HEK293T (cell line): ENCODE results near the gene AHI1.

Source experiments
- CTCF ChIA-PET: fragments of 350-600 bp; formaldehyde crosslinking; extraction: SDS; loops from one replicate; lab custom pipeline; 2021; ENCODE audit warnings: antibody characterized with exemption, inconsistent platforms; lab: Yijun Ruan, JAX
- POLR2A ChIA-PET: fragments of 350-600 bp; formaldehyde crosslinking; extraction: SDS; loops from one replicate; lab custom pipeline; 2020; ENCODE audit warnings: antibody characterized with exemption, inconsistent platforms; lab: Yijun Ruan, JAX
- DNase-seq: peaks from one replicate; pipeline ENCODE4 v3.0.0; 2012; ENCODE audit warnings: mixed read lengths; ENCODE audit errors: extremely low spot score
- ARNT ChIP-seq: fragments of 450-650 bp; IDR thresholded peaks from 2 replicates; pipeline ENCODE4 v1.6.1; 2017; ENCODE audit warnings: mild to moderate bottlenecking
- BHLHE40 ChIP-seq: fragments of 450-650 bp; IDR thresholded peaks from 2 replicates; pipeline ENCODE4 v1.6.1; 2016; ENCODE audit warnings: mild to moderate bottlenecking, moderate library complexity, borderline replicate concordance
- CTBP1 ChIP-seq: fragments of 450-650 bp; IDR thresholded peaks from 2 replicates; pipeline ENCODE4 v1.6.1; 2016; ENCODE audit warnings: borderline replicate concordance
- ELF4 ChIP-seq: fragments of 450-650 bp; IDR thresholded peaks from 2 replicates; pipeline ENCODE4 v1.6.1; 2017; ENCODE audit warnings: antibody characterized with exemption
- FOXA1 ChIP-seq: fragments of 450-650 bp; IDR thresholded peaks from 2 replicates; pipeline ENCODE4 v1.6.1; 2016; ENCODE audit warnings: mild to moderate bottlenecking
- FOXK2 ChIP-seq: fragments of 450-650 bp; IDR thresholded peaks from 2 replicates; pipeline ENCODE4 v1.6.1; 2016; ENCODE audit warnings: mild to moderate bottlenecking
- FOXM1 ChIP-seq: fragments of 450-650 bp; IDR thresholded peaks from 2 replicates; pipeline ENCODE4 v1.6.1; 2017; ENCODE audit warnings: mild to moderate bottlenecking, borderline replicate concordance
- HDGF ChIP-seq: fragments of 450-650 bp; IDR thresholded peaks from 2 replicates; pipeline ENCODE4 v1.6.1; 2017; ENCODE audit warnings: antibody characterized with exemption, borderline replicate concordance
- L3MBTL2 ChIP-seq: fragments of 450-650 bp; conservative IDR thresholded peaks from 2 replicates; pipeline ENCODE4 v1.6.1; 2016; ENCODE audit warnings: mild to moderate bottlenecking
- LEF1 ChIP-seq: fragments of 450-650 bp; IDR thresholded peaks from 2 replicates; pipeline ENCODE4 v1.6.1; 2017; ENCODE audit warnings: mild to moderate bottlenecking, borderline replicate concordance
- NFRKB ChIP-seq: fragments of 450-650 bp; IDR thresholded peaks from 2 replicates; pipeline ENCODE4 v1.6.1; 2016; ENCODE audit warnings: mild to moderate bottlenecking, moderate library complexity
- SP1 ChIP-seq: fragments of 450-650 bp; IDR thresholded peaks from 2 replicates; pipeline ENCODE4 v1.6.1; 2017
- SUZ12 ChIP-seq: fragments of 450-650 bp; IDR thresholded peaks from 2 replicates; pipeline ENCODE4 v1.6.1; 2016; ENCODE audit warnings: mild to moderate bottlenecking
- TARDBP ChIP-seq: fragments of 450-650 bp; IDR thresholded peaks from 2 replicates; pipeline ENCODE4 v1.6.1; 2016
- ZNF384 ChIP-seq: fragments of 450-650 bp; IDR thresholded peaks from 2 replicates; pipeline ENCODE4 v1.6.1; 2016
- TF ChIP-seq, protein P1 (sequence below): fragments of 450-650 bp; IDR thresholded peaks from 2 replicates; pipeline ENCODE4 v1.6.1; 2016

The AHI1 gene

DNA sequence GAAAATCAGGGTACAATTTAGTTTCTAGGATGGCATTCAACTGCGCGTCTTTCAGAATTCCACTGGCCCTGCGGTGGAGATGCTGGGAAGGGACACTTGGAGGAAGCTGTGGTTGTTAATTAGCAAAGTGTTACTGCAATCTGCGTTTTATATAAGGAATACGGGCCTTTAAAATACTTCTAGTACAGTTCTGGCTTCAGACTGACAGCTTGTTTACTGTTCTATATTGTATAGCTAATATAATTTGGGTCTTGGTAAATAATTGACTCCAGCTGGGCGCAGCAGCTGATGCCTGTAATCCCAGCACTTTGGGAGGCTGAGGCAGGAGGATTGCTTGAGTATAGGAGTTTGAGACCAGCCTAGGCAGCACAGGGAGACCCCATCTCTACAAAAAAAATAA, 252.7 kb downstream of the AHI1 start:
- ChIA-PET POLR2A (no interaction called here), CTCF (no interaction called here)
- TF ChIP-seq ELF4: no peak
- TF ChIP-seq CTBP1: no peak
- no peak for TF ChIP-seq FOXA1
- no peak for TF ChIP-seq BHLHE40
- no peak for TF ChIP-seq LEF1
- TF ChIP-seq ARNT: no peak
- DNase-seq: no peak

GRCh38 chr6:135243871-135244796, 253.4 kb downstream of the AHI1 start:
- DNase-seq: no peak
- ChIA-PET POLR2A (no interaction called here), CTCF (no interaction called here)
- TF ChIP-seq ZNF384: no peak
- TF ChIP-seq SUZ12: no peak
- no peak for TF ChIP-seq FOXA1
- TF ChIP-seq NFRKB: no peak
- TF ChIP-seq LEF1: no peak
- TF ChIP-seq CTBP1: no peak
- no peak for TF ChIP-seq SP1
- TF ChIP-seq BHLHE40: no peak

- ChIA-PET POLR2A (no interaction called here), CTCF (no interaction called here)
- TF ChIP-seq L3MBTL2: no peak
- DNase-seq: no peak
Measured at GRCh38 chr6:135240711-135241110, 256.8 kb downstream of the AHI1 start.

GRCh38 chr6:135236732-135237131, 260.8 kb downstream of the AHI1 start:
- no peak for DNase-seq
- POLR2A ChIA-PET: no interaction called here
- CTCF ChIA-PET: no interaction called here
- TF ChIP-seq BHLHE40 (no peak), CTBP1 (no peak), ZNF384 (no peak), SUZ12 (no peak), HDGF (no peak), L3MBTL2 (no peak), ELF4 (no peak), LEF1 (no peak)
- TF ChIP-seq, protein P1, sequence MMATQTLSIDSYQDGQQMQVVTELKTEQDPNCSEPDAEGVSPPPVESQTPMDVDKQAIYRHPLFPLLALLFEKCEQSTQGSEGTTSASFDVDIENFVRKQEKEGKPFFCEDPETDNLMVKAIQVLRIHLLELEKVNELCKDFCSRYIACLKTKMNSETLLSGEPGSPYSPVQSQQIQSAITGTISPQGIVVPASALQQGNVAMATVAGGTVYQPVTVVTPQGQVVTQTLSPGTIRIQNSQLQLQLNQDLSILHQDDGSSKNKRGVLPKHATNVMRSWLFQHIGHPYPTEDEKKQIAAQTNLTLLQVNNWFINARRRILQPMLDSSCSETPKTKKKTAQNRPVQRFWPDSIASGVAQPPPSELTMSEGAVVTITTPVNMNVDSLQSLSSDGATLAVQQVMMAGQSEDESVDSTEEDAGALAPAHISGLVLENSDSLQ: no peak

GRCh38 chr6:135236319-135236718, 261.2 kb downstream of the AHI1 start:
- POLR2A ChIA-PET: no interaction called here
- no peak for TF ChIP-seq SP1
- TF ChIP-seq LEF1: no peak
- no peak for TF ChIP-seq CTBP1
- no peak for TF ChIP-seq L3MBTL2
- no peak for TF ChIP-seq FOXM1
- TF ChIP-seq, protein P1: no peak
- TF ChIP-seq FOXA1: no peak
- no peak for TF ChIP-seq BHLHE40
- no peak for TF ChIP-seq SUZ12
- no peak for TF ChIP-seq FOXK2
- TF ChIP-seq TARDBP: no peak
- TF ChIP-seq ELF4: no peak
- no peak for TF ChIP-seq NFRKB
- no peak for TF ChIP-seq HDGF
- TF ChIP-seq ZNF384: no peak
- no peak for TF ChIP-seq ARNT
- no peak for DNase-seq
- CTCF ChIA-PET: no interaction called here

DNA sequence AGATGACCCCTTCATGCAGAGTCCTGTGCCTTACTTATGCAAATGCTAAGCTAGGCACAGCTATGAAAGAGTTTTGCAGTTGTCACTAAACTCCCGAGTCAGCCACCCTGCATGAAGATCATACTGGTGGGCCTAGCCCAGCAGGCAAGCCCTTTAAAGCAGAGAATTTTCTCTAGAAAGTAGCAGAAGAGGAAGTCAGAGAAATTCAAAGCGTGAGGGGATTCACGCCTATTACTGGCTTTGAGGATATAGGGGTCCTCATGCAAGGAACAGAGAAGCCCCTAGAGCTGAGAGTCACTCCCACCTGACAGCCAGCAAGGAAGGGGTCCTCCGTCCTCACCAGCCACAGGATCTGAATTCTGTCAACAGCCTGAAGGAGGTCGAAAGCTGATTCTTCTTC, 261.8 kb downstream of the AHI1 start:
- no peak for DNase-seq
- ChIA-PET POLR2A (no interaction called here), CTCF (no interaction called here)
- no peak for TF ChIP-seq ZNF384
- no peak for TF ChIP-seq LEF1

- POLR2A ChIA-PET: no interaction called here
- TF ChIP-seq FOXA1: no peak
- TF ChIP-seq SUZ12: no peak
- TF ChIP-seq HDGF: no peak
- no peak for TF ChIP-seq CTBP1
- no peak for TF ChIP-seq ZNF384
- no peak for TF ChIP-seq SP1
- TF ChIP-seq ARNT: no peak
- no peak for TF ChIP-seq FOXK2
- no peak for TF ChIP-seq TARDBP
- TF ChIP-seq, protein P1: no peak
- TF ChIP-seq BHLHE40: no peak
- TF ChIP-seq LEF1: no peak
- no peak for TF ChIP-seq NFRKB
- TF ChIP-seq FOXM1: no peak
- no peak for TF ChIP-seq L3MBTL2
- CTCF ChIA-PET: no interaction called here
- no peak for DNase-seq
Measured at GRCh38 chr6:135234492-135234780, 263.1 kb downstream of the AHI1 start.
